Measurements from ENCODE around the gene CLEC4G.

The CLEC4G gene

DNA sequence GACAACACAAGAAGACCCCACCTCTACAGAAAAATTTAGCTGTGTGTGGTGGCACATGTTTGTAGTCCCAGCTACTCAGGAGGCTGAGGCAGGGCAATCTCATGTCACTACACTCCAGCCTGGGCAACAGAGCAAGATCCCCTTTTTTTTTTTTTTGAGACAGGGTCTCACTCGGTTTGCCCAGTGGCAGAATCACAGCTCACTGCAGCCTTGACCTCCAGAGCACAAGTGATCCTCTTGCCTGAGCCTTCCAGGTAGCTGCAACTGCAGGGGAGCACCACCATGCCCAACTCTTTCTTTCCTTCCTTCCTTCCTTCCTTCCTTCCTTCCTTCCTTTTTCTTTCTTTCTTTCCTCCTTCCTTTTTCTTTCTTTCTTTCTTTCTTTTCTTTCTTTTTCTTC is 4.2 kb upstream of the CLEC4G start:
- Histone ChIP-seq H3K4me2 (ENCODE audit: insufficient read depth, low read length) (no peak overlapping the region), H3K27me3 (ENCODE audit: insufficient read depth, low read length, poor library complexity) (no peaks in the 10 kb centered on the region), H3K9me3 (ENCODE audit: insufficient read depth, low read length, severe bottlenecking) (no peaks in the 10 kb centered on the region), H4K20me1 (ENCODE audit: insufficient read depth, low read length) (no peaks in the 10 kb centered on the region), H3K79me2 (ENCODE audit: insufficient read depth, low read length) (no peaks in the 10 kb centered on the region), H3K36me3 (ENCODE audit: insufficient read depth, low read length) (no peaks in the 10 kb centered on the region), H3K27ac (ENCODE audit: low read length) (no peak overlapping the region), H2AFZ (ENCODE audit: low read depth, low read length) (no peak overlapping the region), H3K4me1 (ENCODE audit: insufficient read depth, low read length) (no peaks in the 10 kb centered on the region), H3K4me3 (ENCODE audit: low read depth in 1 of 2, low read length in 2 of 2) (no peak overlapping the region), H3K9ac (ENCODE audit: low read depth, low read length) (no peak overlapping the region)
- TF ChIP-seq EZH2 (IDR thresholded peaks at IDR 0.05; ENCODE audit: borderline replicate concordance, low read depth, low read length, severe bottlenecking): no peak
- TF ChIP-seq, protein P1, sequence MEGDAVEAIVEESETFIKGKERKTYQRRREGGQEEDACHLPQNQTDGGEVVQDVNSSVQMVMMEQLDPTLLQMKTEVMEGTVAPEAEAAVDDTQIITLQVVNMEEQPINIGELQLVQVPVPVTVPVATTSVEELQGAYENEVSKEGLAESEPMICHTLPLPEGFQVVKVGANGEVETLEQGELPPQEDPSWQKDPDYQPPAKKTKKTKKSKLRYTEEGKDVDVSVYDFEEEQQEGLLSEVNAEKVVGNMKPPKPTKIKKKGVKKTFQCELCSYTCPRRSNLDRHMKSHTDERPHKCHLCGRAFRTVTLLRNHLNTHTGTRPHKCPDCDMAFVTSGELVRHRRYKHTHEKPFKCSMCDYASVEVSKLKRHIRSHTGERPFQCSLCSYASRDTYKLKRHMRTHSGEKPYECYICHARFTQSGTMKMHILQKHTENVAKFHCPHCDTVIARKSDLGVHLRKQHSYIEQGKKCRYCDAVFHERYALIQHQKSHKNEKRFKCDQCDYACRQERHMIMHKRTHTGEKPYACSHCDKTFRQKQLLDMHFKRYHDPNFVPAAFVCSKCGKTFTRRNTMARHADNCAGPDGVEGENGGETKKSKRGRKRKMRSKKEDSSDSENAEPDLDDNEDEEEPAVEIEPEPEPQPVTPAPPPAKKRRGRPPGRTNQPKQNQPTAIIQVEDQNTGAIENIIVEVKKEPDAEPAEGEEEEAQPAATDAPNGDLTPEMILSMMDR (IDR thresholded peaks at IDR 0.05; ENCODE audit: borderline replicate concordance, extremely low read depth, low read length, poor library complexity, severe bottlenecking): no peak
- ATAC-seq (ENCODE audit: insufficient read depth, low read depth) (no peak), DNase-seq (no peak)

GRCh38 chr19:7734220-7735203 is 2.6 kb upstream of the CLEC4G start:
- Histone ChIP-seq H3K27me3 (ENCODE audit: insufficient read depth, low read length, poor library complexity) (no peaks in the 10 kb centered on the region), H2AFZ (ENCODE audit: low read depth, low read length) (no peak overlapping the region), H3K4me3 (ENCODE audit: low read depth in 1 of 2, low read length in 2 of 2) (no peak overlapping the region), H3K79me2 (ENCODE audit: insufficient read depth, low read length) (no peaks in the 10 kb centered on the region), H4K20me1 (ENCODE audit: insufficient read depth, low read length) (no peaks in the 10 kb centered on the region), H3K27ac (ENCODE audit: low read length) (no peak overlapping the region), H3K9ac (ENCODE audit: low read depth, low read length) (no peak overlapping the region), H3K9me3 (ENCODE audit: insufficient read depth, low read length, severe bottlenecking) (no peaks in the 10 kb centered on the region), H3K4me2 (ENCODE audit: insufficient read depth, low read length) (no peak overlapping the region), H3K36me3 (ENCODE audit: insufficient read depth, low read length) (no peaks in the 10 kb centered on the region), H3K4me1 (ENCODE audit: insufficient read depth, low read length) (no peaks in the 10 kb centered on the region)
- ATAC-seq (ENCODE audit: insufficient read depth, low read depth) (no peak), DNase-seq (no peak)
- TF ChIP-seq EZH2 (IDR thresholded peaks at IDR 0.05; ENCODE audit: borderline replicate concordance, low read depth, low read length, severe bottlenecking): no peak
- TF ChIP-seq, protein P1 (IDR thresholded peaks at IDR 0.05; ENCODE audit: borderline replicate concordance, extremely low read depth, low read length, poor library complexity, severe bottlenecking): no peak

DNA sequence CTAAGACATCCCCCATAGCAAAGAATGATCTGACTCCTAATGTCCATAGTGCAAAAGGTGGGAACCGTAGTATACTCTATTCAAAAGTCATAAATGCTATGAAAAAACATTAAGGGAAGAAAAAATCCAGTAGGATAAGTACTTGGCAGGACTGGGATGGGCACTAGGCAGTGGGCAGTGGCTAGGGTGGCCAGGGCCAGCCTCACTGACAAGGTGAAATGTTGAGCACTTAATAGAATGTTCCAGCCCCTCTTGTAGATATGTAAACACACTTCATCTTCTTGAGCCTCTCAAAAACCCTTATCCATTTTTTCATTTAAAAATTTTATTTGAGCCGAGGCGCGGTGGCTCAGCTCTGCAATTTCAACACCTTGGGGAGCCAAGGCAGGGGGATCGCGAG is 1.5 kb upstream of the CLEC4G start:
- no peak for DNase-seq
- H2AFZ ChIP-seq (ENCODE audit: low read depth, low read length): no peak overlapping the region
- H3K9me3 ChIP-seq (ENCODE audit: insufficient read depth, low read length, severe bottlenecking): no peaks in the 10 kb centered on the region
- no peaks in the 10 kb centered on the region for H3K79me2 ChIP-seq (ENCODE audit: insufficient read depth, low read length)
- H3K4me3 ChIP-seq (ENCODE audit: low read depth in 1 of 2, low read length in 2 of 2): no peak overlapping the region
- no peak overlapping the region for H3K4me2 ChIP-seq (ENCODE audit: insufficient read depth, low read length)
- H3K4me1 ChIP-seq (ENCODE audit: insufficient read depth, low read length): no peaks in the 10 kb centered on the region
- TF ChIP-seq, protein P1 (IDR thresholded peaks at IDR 0.05; ENCODE audit: borderline replicate concordance, extremely low read depth, low read length, poor library complexity, severe bottlenecking): no peak
- no peak for TF ChIP-seq EZH2 (IDR thresholded peaks at IDR 0.05; ENCODE audit: borderline replicate concordance, low read depth, low read length, severe bottlenecking)
- no peaks in the 10 kb centered on the region for H4K20me1 ChIP-seq (ENCODE audit: insufficient read depth, low read length)
- H3K36me3 ChIP-seq (ENCODE audit: insufficient read depth, low read length): no peaks in the 10 kb centered on the region
- no peak overlapping the region for H3K27ac ChIP-seq (ENCODE audit: low read length)
- no peak for ATAC-seq (ENCODE audit: insufficient read depth, low read depth)
- no peak overlapping the region for H3K9ac ChIP-seq (ENCODE audit: low read depth, low read length)
- no peaks in the 10 kb centered on the region for H3K27me3 ChIP-seq (ENCODE audit: insufficient read depth, low read length, poor library complexity)
